Neural crest cell (in vitro differentiated cells): ENCODE data around the gene PSEN2. TPM values are rescaled to one million over a fixed set of nuclear protein-coding genes. Genes with fewer than 3 reads are reported as not detected.
A peak's percentile ranks its signal among the peaks of the same experiment; 100 is the strongest.

Experiments used
- DNase-seq: peaks from one replicate; pipeline ENCODE4 v3.0.0; 2021; ENCODE audit warnings: low read depth, mixed read lengths, low spot score
- H3K27ac Mint-ChIP-seq: one replicate; pipeline ENCODE4 v1.8.0; 2021; ENCODE audit warnings: mild to moderate bottlenecking, mixed read lengths; ENCODE audit not compliant: unreplicated experiment
- H3K27me3 Mint-ChIP-seq: 2 replicates; pipeline ENCODE4 v1.8.0; 2021; ENCODE audit warnings: low read depth, mild to moderate bottlenecking, mixed read lengths
- H3K36me3 Mint-ChIP-seq: 2 replicates; pipeline ENCODE4 v1.8.0; 2021; ENCODE audit warnings: low read depth, mild to moderate bottlenecking, mixed read lengths
- H3K4me1 Mint-ChIP-seq: 2 replicates; pipeline ENCODE4 v1.8.0; 2021; ENCODE audit warnings: mixed read lengths
- H3K4me3 Mint-ChIP-seq: one replicate; pipeline ENCODE4 v1.8.0; 2021; ENCODE audit warnings: mild to moderate bottlenecking, mixed read lengths
- H3K9me3 Mint-ChIP-seq: 2 replicates; pipeline ENCODE4 v1.8.0; 2021; ENCODE audit warnings: mixed read lengths
- CTCF ChIP-seq: fragments of 200-600 bp; sonication (generic); conservative IDR thresholded peaks from 2 replicates; pipeline ENCODE4 v1.5.0; 2021; ENCODE audit warnings: antibody characterized with exemption, mild to moderate bottlenecking
- total RNA-seq: library from RNA; stranded (reverse); gene quantifications from 2 replicates; pipeline ENCODE4 v1.2.1, GENCODE V29; 2021

Gene PSEN2
- total RNA-seq, 1 donor from 2014 or later = 20.1 TPM

- Mint-ChIP-seq H3K27ac (no peak overlapping the region), H3K36me3 (no peaks in the 10 kb centered on the region), H3K9me3 (no peaks in the 10 kb centered on the region), H3K4me3 (no peak overlapping the region), H3K4me1 (peaks cover 28% of the 10 kb centered on the region), H3K27me3 (no peaks in the 10 kb centered on the region)
- DNase-seq = no peak
- no peak for TF ChIP-seq CTCF
Measured at GRCh38 chr1:226825746-226826100, 44.7 kb upstream of the PSEN2 start.

- H3K27me3 Mint-ChIP-seq = no peaks in the 10 kb centered on the region
- H3K4me1 Mint-ChIP-seq = peaks cover 23% of the 10 kb centered on the region
- H3K36me3 Mint-ChIP-seq = no peaks in the 10 kb centered on the region
- no peak overlapping the region for H3K4me3 Mint-ChIP-seq
- no peak for TF ChIP-seq CTCF
- no peak overlapping the region for H3K27ac Mint-ChIP-seq
- H3K9me3 Mint-ChIP-seq = no peaks in the 10 kb centered on the region
- no peak for DNase-seq
Measured at GRCh38 chr1:226826479-226827261, 43.7 kb upstream of the PSEN2 start.

GRCh38 chr1:226827458-226827857, 43.0 kb upstream of the PSEN2 start:
- H3K4me1 Mint-ChIP-seq = peaks cover 23% of the 10 kb centered on the region
- H3K36me3 Mint-ChIP-seq = no peaks in the 10 kb centered on the region
- H3K9me3 Mint-ChIP-seq = no peaks in the 10 kb centered on the region
- H3K4me3 Mint-ChIP-seq = no peak overlapping the region
- no peak overlapping the region for H3K27ac Mint-ChIP-seq
- no peak for TF ChIP-seq CTCF
- no peak for DNase-seq
- no peaks in the 10 kb centered on the region for H3K27me3 Mint-ChIP-seq

- TF ChIP-seq CTCF = peak; percentile 95
- Mint-ChIP-seq H3K9me3 (no peaks in the 10 kb centered on the region), H3K27me3 (no peaks in the 10 kb centered on the region), H3K4me1 (peaks cover 23% of the 10 kb centered on the region), H3K36me3 (no peaks in the 10 kb centered on the region), H3K4me3 (no peak overlapping the region), H3K27ac (peak overlapping the region; percentile 57)
- DNase-seq = peak; percentile 99
Measured at GRCh38 chr1:226827968-226828513, 42.4 kb upstream of the PSEN2 start.

- H3K27ac Mint-ChIP-seq = no peak overlapping the region
- peaks cover 30% of the 10 kb centered on the region for H3K4me1 Mint-ChIP-seq
- TF ChIP-seq CTCF = no peak
- H3K27me3 Mint-ChIP-seq = no peaks in the 10 kb centered on the region
- H3K9me3 Mint-ChIP-seq = no peaks in the 10 kb centered on the region
- DNase-seq = no peak
- no peaks in the 10 kb centered on the region for H3K36me3 Mint-ChIP-seq
- H3K4me3 Mint-ChIP-seq = no peak overlapping the region
Measured at GRCh38 chr1:226829105-226829504, 41.3 kb upstream of the PSEN2 start.
